HTR-8/SVneo (cell line): ENCODE measurements around the gene KIF19.

Experiments
- DNase-seq: peaks from one replicate; pipeline ENCODE4 v3.0.0; 2011; ENCODE audit warnings: low spot score, mixed read lengths; ENCODE audit not compliant: insufficient read length
- FAIRE-seq: peaks from 2 replicates; lab custom pipeline; 2011; peaks lifted over from hg19 to GRCh38; lab: Jason Lieb, UNC

The KIF19 gene

DNA sequence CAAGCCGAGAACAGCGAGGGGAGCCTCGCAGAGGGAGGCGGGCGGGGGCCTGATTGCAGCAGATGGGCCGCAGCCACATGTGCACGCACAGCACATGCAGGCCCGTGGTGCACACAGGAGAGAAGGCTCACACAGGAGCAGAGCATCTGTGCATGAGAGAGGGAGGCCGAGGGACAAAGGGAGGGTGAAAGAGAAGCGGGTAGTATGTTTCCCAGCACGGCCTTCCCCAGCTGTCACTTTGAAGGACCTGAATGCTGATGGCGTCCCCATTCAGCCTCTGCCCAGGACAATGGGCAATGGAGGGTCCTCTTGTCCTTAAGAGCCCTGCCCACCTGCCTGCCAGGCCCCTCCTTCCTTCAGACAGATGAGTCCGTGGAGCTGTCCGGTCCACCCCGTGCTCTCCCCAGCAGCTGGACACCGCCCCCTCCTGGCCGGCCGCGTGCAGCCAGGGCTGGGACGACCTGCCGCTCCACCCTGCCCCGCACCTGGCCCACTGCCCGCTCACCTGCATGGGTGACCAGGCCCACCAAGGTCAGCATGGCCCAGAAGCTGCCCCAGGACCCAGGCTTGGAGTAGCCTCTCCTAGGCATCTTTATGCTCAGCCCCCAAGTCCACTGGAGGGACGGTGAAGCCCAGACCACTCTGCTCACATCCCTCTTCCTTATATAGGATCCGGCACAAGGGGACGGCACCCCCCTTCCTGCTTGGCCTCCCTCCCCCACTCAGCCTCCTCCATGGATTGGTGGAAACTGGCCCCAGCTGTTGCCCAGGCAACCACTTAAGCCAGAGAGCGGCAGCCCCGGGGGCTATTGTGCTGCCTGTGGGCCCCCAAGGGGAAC, 35.4 kb downstream of the KIF19 start, which contains the start of gene BTBD17:
Gene BTBD17, minus strand, starts transcription at position 639 of the 839 bp plus-strand sequence. Its CDS starts 49 bp downstream, at position 590.
- no peak for FAIRE-seq
- DNase-seq, result no peak

DNA sequence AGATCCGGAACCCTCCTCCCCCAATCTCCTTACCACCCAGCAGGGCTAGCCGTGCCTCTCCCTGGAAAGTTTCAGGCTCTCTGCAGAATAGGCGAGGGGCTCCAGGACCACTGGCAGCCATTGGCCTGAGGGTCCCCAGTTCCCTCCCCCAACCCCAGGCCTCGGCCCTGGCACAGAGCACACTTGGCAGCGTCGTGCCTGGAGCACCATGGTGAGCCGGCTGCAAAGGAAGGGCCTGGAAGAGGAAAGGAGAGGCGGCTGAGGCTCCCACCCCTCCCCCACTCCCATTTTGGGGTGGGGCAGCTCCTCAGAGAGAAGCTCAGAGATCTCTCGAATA, 36.0 kb downstream of the KIF19 start:
- no peak for DNase-seq
- no peak for FAIRE-seq

- no peak for FAIRE-seq
Measured at GRCh38 chr17:74362810-74363498, 36.9 kb downstream of the KIF19 start.

GRCh38 chr17:74367206-74367605, 41.2 kb downstream of the KIF19 start, which contains the start of gene GPR142:
GPR142 (plus strand) TSS chr17:74367506; CDS start chr17:74369541, 2,035 bp downstream.
- DNase-seq, result no peak
- FAIRE-seq, result no peak

More at GRCh38 chr17:74362810-74363498, 36.9 kb downstream of the KIF19 start:
- no peak for DNase-seq

DNA sequence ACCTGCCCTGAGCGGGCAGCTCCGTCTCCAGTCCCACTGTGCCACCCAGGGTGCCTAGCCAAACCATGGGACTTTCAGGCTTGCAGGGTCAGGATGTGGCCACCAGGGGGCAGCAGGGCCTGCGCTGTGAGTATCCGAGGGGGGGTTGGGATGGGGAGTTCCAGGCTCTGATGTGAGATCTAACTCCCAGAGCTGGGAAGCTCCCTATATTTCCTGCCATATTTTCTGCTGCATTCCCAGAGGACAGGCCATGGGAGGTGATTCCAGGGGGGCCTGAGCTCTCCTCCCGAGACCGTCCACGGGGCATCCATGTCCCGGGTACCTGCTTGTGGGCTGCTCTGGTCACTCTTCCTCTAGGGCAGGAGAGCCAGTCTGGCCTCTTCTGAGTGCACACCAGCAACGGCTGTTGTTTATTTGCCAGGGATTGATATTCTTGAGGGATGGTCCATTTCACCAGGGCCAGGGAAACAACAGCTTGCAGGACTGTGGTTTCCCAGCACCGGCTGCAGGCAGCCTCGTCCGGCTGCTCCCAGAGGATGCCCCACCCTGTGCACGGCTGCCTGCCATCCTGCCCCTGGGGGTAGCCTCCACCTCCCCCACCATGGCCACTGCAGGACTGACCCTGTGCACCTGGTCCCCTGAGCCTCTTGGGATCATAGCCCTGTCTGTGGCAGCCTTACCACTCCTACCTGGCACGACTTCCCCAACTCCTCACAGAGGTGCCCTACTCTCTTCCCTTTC, 42.5 kb downstream of the KIF19 start:
- peak; percentile 94 for FAIRE-seq

DNA sequence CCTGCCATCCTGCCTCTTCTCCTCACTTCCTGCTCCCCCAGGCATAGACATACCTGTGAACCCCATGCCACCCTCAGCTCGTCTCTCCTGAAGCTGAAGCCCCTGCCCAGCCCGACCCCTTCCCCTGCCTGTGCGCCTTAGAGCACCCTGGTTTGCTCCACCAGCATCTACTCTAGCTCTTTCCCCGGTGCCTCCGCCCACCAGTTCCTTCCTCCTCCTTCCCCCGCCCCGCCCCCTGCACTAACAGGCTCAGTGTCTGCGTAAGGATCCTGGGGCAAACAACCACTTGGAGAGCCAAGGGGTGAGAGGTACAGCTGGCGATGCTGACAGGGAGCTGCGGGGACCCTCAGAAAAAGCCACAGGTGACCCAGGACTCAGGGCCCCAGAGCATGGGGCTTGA, 43.2 kb downstream of the KIF19 start:
- FAIRE-seq (no peak), DNase-seq (no peak)

More for the DNA sequence above, 42.5 kb downstream of the KIF19 start:
- DNase-seq, result peak; percentile 80

GRCh38 chr17:74369665-74370490, 43.9 kb downstream of the KIF19 start:
- FAIRE-seq (no peak), DNase-seq (no peak)

GRCh38 chr17:74371653-74372147, 45.7 kb downstream of the KIF19 start:
- no peak for DNase-seq
- FAIRE-seq, result no peak

DNA sequence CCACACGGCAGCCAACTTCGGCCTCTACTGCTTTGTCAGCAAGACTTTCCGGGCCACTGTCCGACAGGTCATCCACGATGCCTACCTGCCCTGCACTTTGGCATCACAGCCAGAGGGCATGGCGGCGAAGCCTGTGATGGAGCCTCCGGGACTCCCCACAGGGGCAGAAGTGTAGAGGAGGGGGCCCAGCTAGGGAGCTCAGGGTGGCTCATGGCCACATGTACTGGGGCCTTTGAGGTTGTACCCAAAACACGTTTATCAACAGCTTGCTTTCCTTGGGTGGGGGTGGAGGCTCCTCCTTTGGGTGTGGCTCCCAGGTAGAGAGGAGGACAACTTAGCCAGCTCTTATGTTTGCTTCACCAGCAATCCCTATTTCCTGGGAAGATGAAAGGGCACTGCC, 46.4 kb downstream of the KIF19 start:
- FAIRE-seq, result no peak
- DNase-seq, result no peak

DNA sequence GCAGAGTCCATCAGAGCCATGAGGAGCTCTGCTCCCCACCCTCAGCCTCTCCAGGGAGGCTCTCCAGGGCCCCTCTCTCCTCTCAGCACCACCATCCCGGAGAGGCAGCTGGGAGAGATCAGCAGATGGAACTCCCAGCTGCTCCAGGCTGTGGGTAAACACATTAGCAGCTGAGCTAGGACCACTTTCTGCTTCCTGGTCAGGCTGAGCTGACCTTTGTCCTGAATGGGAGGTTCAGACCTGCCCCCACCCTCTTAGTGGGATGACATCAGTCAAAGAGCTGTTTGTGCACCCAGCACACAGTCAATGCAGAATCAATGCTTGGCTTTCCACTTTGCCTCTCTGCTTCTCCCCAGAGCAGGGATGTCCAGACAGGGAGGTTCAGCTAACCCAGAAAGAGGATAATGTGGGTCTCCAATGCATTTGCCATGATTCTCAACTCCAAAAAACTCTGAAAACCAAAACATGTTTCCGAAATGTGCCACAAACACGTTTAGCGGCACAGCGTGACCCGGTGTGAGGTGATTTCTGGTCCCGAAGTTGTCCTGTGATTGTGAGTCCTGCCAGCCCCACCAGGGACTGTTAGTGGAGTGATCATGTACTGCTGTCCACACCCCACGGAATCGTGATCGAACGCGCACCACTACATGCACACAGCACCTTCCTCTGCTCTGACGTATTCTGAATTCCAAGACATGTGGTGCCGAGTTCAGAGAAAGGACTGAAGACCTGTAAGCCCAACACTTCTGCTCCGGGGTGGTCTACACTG, 48.0 kb downstream of the KIF19 start:
- DNase-seq (no peak), FAIRE-seq (no peak)

GRCh38 chr17:74374858-74375257, 48.8 kb downstream of the KIF19 start:
- DNase-seq (no peak), FAIRE-seq (no peak)

DNA sequence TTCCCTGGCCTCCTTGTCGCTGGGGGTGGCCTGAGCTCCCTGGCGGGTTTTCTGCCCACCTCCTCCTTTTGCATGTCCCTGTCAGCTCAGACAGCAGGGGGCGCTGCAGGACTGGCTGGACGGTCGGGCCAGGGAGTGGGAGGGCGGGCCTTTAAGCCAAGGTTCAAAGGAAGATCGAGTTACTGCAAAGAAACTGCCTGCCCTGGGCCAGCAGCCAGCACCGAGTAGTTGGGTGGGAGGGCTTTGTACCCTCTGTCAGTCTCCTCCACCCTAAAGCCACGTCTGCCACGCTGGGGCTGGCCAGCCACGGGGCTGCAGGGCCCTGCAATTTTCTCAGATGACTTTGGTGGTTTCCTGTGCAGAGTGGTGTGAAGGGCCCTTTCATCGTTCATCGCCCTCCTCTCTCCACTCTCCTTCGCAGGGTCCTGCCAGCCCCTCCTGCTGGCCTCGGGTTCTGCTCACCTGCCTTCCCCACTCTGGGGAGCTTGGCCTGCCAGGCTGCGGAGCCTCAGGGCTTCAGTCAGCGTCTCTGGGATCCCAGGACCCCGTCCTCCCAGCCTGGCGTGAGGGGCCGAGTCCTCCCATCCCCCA, 53.6 kb downstream of the KIF19 start:
- DNase-seq (peak; percentile 93), FAIRE-seq (peak; percentile 74)

GRCh38 chr17:74380086-74380958, 54.3 kb downstream of the KIF19 start:
- no peak for FAIRE-seq
- DNase-seq, result no peak

GRCh38 chr17:74380959-74381808, 55.2 kb downstream of the KIF19 start:
- DNase-seq, result no peak
- no peak for FAIRE-seq

DNA sequence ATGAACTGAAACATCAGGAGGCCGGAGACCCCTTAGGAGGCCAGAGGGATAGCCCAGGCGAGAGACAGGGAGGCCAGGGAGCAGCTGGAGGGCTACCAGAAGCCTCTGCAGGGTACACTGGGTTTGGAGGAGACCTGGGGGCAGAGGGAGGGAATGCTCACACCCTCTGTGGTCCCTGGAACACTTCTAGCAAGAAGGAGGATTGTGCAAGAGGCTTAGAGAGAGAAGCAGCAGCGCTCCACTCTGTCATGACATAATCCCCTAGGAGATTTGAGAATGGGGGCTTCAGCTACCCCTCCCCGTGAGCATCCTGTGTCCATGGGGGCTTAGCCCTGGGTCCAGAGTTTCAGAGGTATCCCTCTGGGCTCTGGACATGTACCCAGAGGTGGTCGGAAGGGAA, 57.1 kb downstream of the KIF19 start:
- DNase-seq (no peak), FAIRE-seq (no peak)

GRCh38 chr17:74385201-74385600, 59.2 kb downstream of the KIF19 start:
- no peak for DNase-seq
- no peak for FAIRE-seq

DNA sequence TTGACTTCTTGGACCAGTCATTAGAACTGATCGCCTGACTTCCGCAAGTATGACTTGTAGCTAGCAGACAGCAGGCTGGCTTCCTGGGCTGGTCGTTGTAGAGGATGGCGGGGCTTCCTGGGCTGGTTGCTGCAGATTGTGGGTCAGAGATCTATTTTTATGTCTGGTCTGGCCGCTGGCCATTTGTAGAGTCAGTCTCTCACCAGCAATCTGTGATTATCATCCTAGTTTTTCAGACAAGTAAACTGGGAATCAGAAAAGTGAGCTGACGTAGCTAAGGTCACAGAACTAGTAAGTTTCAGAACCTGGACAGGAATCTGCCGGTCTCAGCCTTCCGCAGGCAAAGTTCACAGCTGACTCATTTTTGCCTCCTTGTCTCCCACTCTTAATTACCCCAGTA, 60.4 kb downstream of the KIF19 start:
- DNase-seq (no peak), FAIRE-seq (no peak)
